GM23338 (cell line): ENCODE results near the gene PPP2R2D. TPM values are rescaled to one million over a fixed set of nuclear protein-coding genes. Genes with fewer than 3 reads are reported as not detected.

ENCODE experiments used
- ATAC-seq: fragments of 200-7000 bp; cut with Tn5 transposase; 3 replicates; pipeline ENCODE4 v1.9.1; 2020
- DNase-seq: peaks from one replicate; pipeline ENCODE4 v3.0.0-alpha.2; 2015; ENCODE audit warnings: low spot score
- H2AFZ ChIP-seq: fragments of 200-600 bp; sonication (generic); 2 replicates; pipeline ENCODE4 v1.8.0; 2016; ENCODE audit warnings: antibody characterized with exemption, mild to moderate bottlenecking, moderate library complexity
- H3F3A ChIP-seq: fragments of 200-600 bp; sonication (generic); replicated peaks from 2 replicates; pipeline ENCODE4 v1.8.0; 2017; ENCODE audit warnings: antibody characterized with exemption, mixed run types, low read depth
- H3K27ac ChIP-seq: fragments of 200-600 bp; sonication (generic); 2 replicates; pipeline ENCODE4 v1.6.1; 2016; ENCODE audit warnings: low read depth
- H3K27me3 ChIP-seq: fragments of 200-600 bp; sonication (generic); 2 replicates; pipeline ENCODE4 v1.8.0; 2016; ENCODE audit warnings: mild to moderate bottlenecking, mixed run types, moderate library complexity; ENCODE audit not compliant: insufficient read depth
- H3K36me3 ChIP-seq: fragments of 200-600 bp; sonication (generic); 2 replicates; pipeline ENCODE4 v1.8.0; 2016; ENCODE audit warnings: mild to moderate bottlenecking; ENCODE audit not compliant: insufficient read depth
- H3K4me1 ChIP-seq: fragments of 200-600 bp; sonication (generic); 2 replicates; pipeline ENCODE4 v1.8.0; 2016; ENCODE audit warnings: mild to moderate bottlenecking, moderate library complexity; ENCODE audit not compliant: insufficient read depth
- H3K4me2 ChIP-seq: fragments of 200-600 bp; sonication (generic); 2 replicates; pipeline ENCODE4 v1.7.1; 2017; ENCODE audit warnings: mixed run types
- H3K4me3 ChIP-seq: fragments of 200-600 bp; sonication (generic); 2 replicates; pipeline ENCODE4 v1.6.1; 2016; ENCODE audit warnings: mixed run types
- H3K79me2 ChIP-seq: fragments of 200-600 bp; sonication (generic); replicated peaks from 2 replicates; pipeline ENCODE4 v1.8.0; 2017; ENCODE audit warnings: mild to moderate bottlenecking; ENCODE audit not compliant: insufficient read depth
- H3K9me2 ChIP-seq: fragments of 200-600 bp; sonication (generic); 2 replicates; pipeline ENCODE4 v1.8.0; 2017; ENCODE audit not compliant: insufficient read depth
- H4K20me1 ChIP-seq: fragments of 200-600 bp; sonication (generic); replicated peaks from 2 replicates; pipeline ENCODE4 v1.8.0; 2017; ENCODE audit warnings: mild to moderate bottlenecking; ENCODE audit not compliant: insufficient read depth
- H3K27ac Mint-ChIP-seq: 2 replicates; pipeline ENCODE4 v1.8.0; 2020; ENCODE audit warnings: inconsistent platforms, mild to moderate bottlenecking, moderate library complexity, mixed read lengths
- H3K27me3 Mint-ChIP-seq: 3 replicates; pipeline ENCODE4 v1.8.0; 2022; ENCODE audit warnings: low read depth, mild to moderate bottlenecking, moderate library complexity, mixed read lengths, inconsistent platforms; ENCODE audit not compliant: insufficient read depth, poor library complexity
- H3K36me3 Mint-ChIP-seq: 3 replicates; pipeline ENCODE4 v1.8.0; 2021; ENCODE audit warnings: low read depth, mild to moderate bottlenecking, inconsistent platforms, moderate library complexity, mixed read lengths
- H3K4me1 Mint-ChIP-seq: 3 replicates; pipeline ENCODE4 v1.8.0; 2020; ENCODE audit warnings: mild to moderate bottlenecking, inconsistent platforms, mixed read lengths
- H3K4me3 Mint-ChIP-seq: 3 replicates; pipeline ENCODE4 v1.8.0; 2021; ENCODE audit warnings: moderate library complexity, mild to moderate bottlenecking, inconsistent platforms, mixed read lengths
- H3K9me3 Mint-ChIP-seq: 3 replicates; pipeline ENCODE4 v1.8.0; 2020; ENCODE audit warnings: moderate library complexity, mild to moderate bottlenecking, inconsistent platforms, mixed read lengths
- CREB1 ChIP-seq: fragments of 250-450 bp; sonication (Bioruptor Pico); IDR thresholded peaks from 2 replicates; pipeline ENCODE4 v1.5.0; 2020; ENCODE audit warnings: low read depth, mild to moderate bottlenecking, moderate library complexity
- ETS1 ChIP-seq: IDR thresholded peaks from 2 replicates; pipeline ENCODE4 v1.6.1; 2016; ENCODE audit warnings: antibody characterized with exemption
- EZH2 ChIP-seq: fragments of 200-600 bp; sonication (generic); IDR thresholded peaks from one replicate; pipeline ENCODE4 v1.8.0; 2017; ENCODE audit warnings: antibody characterized with exemption, mild to moderate bottlenecking, low read depth; ENCODE audit not compliant: unreplicated experiment
- EZH2phosphoT487 ChIP-seq: fragments of 200-600 bp; sonication (generic); IDR thresholded peaks from one replicate; pipeline ENCODE4 v1.8.1; 2018; ENCODE audit warnings: antibody characterized with exemption; ENCODE audit not compliant: unreplicated experiment
- JUNB ChIP-seq: IDR thresholded peaks from one replicate; pipeline ENCODE4 v1.6.1; 2016; ENCODE audit warnings: antibody characterized with exemption; ENCODE audit not compliant: unreplicated experiment
- NANOG ChIP-seq: IDR thresholded peaks from 2 replicates; pipeline ENCODE4 v1.6.1; 2016; ENCODE audit warnings: antibody characterized with exemption, borderline replicate concordance
- POLR2AphosphoS5 ChIP-seq: IDR thresholded peaks from 2 replicates; pipeline ENCODE4 v1.6.1; 2016; ENCODE audit warnings: antibody characterized with exemption, low read depth
- REST ChIP-seq: IDR thresholded peaks from one replicate; pipeline ENCODE4 v1.6.1; 2018; ENCODE audit warnings: antibody characterized with exemption; ENCODE audit not compliant: unreplicated experiment
- STAT1 ChIP-seq: IDR thresholded peaks from one replicate; pipeline ENCODE4 v1.6.1; 2016; ENCODE audit warnings: antibody characterized with exemption; ENCODE audit not compliant: unreplicated experiment
- ZNF114 ChIP-seq: fragments of 250-450 bp; sonication (Bioruptor Pico); IDR thresholded peaks from 2 replicates; pipeline ENCODE4 v1.5.0; 2020; ENCODE audit warnings: mild to moderate bottlenecking, moderate library complexity
- ZNF331 ChIP-seq: fragments of 250-450 bp; sonication (Bioruptor Pico); IDR thresholded peaks from 2 replicates; pipeline ENCODE4 v1.5.0; 2020; ENCODE audit warnings: low read depth, mild to moderate bottlenecking, moderate library complexity
- polyA plus RNA-seq: library from polyadenylated mRNA; unstranded; fragments of >200 nt; fragmentation: Nextera tagmentation; extraction: Ambion mirVana; gene quantifications from 2 replicates; pipeline ENCODE4 v1.2.1, GENCODE V29; 2016
- total RNA-seq: library from RNA; depleted of rRNA; stranded (reverse); fragments of >200 nt; shearing (Covaris generic); gene quantifications from 2 replicates; pipeline ENCODE4 v1.2.3, GENCODE V29; 2014
- TF ChIP-seq, protein P1 (sequence below): fragments of 250-450 bp; sonication (Bioruptor Pico); IDR thresholded peaks from 2 replicates; pipeline ENCODE4 v1.5.0; 2020; ENCODE audit warnings: mild to moderate bottlenecking, moderate library complexity
- TF ChIP-seq, protein P2 (sequence below), 2 experiments: fragments of 200-600 bp in 1 of 2; sonication (generic) in 1 of 2; conservative IDR thresholded peaks; 2 replicates each; pipeline versions ENCODE4 v1.5.1 to v1.6.1; 2016 to 2017; ENCODE audit warnings: antibody characterized with exemption in 2 of 2, low read depth in 2 of 2, mild to moderate bottlenecking in 2 of 2, moderate library complexity in 1 of 2

Gene PPP2R2D
- total and polyA plus RNA-seq, 2 experiments from 2014 or later: 28.8 to 33.7 TPM

DNA sequence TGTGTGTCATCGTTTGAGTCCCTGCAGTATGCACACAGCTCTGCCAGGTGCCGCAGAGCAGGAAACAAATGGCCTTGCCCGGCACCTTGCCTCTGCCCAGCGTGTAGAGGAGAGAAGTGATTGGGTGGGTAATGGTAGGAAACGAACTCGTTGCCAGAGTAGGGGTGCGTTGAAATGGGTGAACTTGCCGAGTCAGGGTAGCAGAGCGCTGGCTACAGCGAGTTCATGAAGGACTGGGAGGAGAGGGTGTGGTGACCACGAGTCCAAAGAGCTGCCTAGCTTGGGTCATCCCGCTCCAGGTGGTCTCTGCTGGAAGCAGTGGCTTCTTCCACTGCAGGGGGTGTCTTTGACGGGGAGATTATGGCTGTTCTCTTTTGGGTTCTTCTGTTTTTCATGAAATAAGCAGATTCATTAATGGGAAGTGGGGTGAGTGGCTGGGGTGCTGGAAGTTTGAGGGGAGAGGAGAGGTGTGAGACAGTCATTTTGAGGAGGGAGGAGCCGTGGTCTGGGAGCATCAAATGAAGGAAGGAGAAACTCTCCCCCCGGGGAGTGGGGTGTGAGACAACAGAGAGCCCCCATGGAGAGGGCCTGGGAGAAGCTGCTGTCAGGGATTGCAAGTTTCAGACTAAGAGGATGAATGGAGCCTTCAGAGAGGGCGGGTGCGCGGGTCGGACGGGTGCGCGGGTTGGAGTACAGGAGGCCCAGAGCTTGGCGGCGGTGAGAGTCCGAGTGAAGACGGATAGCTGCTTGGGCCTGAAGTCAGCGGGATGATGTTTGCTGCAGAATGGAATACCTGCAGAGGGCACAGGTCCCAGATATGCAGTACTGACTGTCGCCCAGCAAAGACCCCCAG, 26.2 kb downstream of the PPP2R2D start:
- no peak overlapping the region for H3K4me2 ChIP-seq
- no peak overlapping the region for H3K4me3 ChIP-seq
- no peak overlapping the region for H3K4me3 Mint-ChIP-seq
- no peaks in the 10 kb centered on the region for H3F3A ChIP-seq
- peaks cover 14% of the 10 kb centered on the region for H3K27me3 Mint-ChIP-seq
- H4K20me1 ChIP-seq: peaks cover 84% of the 10 kb centered on the region
- H3K36me3 ChIP-seq: no peaks in the 10 kb centered on the region
- peaks cover 68% of the 10 kb centered on the region for H3K4me1 Mint-ChIP-seq
- no peak overlapping the region for H2AFZ ChIP-seq
- peaks cover 100% of the 10 kb centered on the region for H3K79me2 ChIP-seq
- TF ChIP-seq, protein P1, sequence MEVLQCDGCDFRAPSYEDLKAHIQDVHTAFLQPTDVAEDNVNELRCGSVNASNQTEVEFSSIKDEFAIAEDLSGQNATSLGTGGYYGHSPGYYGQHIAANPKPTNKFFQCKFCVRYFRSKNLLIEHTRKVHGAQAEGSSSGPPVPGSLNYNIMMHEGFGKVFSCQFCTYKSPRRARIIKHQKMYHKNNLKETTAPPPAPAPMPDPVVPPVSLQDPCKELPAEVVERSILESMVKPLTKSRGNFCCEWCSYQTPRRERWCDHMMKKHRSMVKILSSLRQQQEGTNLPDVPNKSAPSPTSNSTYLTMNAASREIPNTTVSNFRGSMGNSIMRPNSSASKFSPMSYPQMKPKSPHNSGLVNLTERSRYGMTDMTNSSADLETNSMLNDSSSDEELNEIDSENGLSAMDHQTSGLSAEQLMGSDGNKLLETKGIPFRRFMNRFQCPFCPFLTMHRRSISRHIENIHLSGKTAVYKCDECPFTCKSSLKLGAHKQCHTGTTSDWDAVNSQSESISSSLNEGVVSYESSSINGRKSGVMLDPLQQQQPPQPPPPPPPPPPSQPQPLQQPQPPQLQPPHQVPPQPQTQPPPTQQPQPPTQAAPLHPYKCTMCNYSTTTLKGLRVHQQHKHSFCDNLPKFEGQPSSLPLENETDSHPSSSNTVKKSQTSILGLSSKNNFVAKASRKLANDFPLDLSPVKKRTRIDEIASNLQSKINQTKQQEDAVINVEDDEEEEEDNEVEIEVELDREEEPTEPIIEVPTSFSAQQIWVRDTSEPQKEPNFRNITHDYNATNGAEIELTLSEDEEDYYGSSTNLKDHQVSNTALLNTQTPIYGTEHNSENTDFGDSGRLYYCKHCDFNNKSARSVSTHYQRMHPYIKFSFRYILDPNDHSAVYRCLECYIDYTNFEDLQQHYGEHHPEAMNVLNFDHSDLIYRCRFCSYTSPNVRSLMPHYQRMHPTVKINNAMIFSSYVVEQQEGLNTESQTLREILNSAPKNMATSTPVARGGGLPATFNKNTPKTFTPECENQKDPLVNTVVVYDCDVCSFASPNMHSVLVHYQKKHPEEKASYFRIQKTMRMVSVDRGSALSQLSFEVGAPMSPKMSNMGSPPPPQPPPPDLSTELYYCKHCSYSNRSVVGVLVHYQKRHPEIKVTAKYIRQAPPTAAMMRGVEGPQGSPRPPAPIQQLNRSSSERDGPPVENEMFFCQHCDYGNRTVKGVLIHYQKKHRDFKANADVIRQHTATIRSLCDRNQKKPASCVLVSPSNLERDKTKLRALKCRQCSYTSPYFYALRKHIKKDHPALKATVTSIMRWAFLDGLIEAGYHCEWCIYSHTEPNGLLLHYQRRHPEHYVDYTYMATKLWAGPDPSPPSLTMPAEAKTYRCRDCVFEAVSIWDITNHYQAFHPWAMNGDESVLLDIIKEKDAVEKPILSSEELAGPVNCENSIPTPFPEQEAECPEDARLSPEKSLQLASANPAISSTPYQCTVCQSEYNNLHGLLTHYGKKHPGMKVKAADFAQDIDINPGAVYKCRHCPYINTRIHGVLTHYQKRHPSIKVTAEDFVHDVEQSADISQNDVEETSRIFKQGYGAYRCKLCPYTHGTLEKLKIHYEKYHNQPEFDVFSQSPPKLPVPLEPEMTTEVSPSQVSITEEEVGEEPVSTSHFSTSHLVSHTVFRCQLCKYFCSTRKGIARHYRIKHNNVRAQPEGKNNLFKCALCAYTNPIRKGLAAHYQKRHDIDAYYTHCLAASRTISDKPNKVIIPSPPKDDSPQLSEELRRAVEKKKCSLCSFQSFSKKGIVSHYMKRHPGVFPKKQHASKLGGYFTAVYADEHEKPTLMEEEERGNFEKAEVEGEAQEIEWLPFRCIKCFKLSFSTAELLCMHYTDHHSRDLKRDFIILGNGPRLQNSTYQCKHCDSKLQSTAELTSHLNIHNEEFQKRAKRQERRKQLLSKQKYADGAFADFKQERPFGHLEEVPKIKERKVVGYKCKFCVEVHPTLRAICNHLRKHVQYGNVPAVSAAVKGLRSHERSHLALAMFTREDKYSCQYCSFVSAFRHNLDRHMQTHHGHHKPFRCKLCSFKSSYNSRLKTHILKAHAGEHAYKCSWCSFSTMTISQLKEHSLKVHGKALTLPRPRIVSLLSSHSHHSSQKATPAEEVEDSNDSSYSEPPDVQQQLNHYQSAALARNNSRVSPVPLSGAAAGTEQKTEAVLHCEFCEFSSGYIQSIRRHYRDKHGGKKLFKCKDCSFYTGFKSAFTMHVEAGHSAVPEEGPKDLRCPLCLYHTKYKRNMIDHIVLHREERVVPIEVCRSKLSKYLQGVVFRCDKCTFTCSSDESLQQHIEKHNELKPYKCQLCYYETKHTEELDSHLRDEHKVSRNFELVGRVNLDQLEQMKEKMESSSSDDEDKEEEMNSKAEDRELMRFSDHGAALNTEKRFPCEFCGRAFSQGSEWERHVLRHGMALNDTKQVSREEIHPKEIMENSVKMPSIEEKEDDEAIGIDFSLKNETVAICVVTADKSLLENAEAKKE (CRISPR knock-in tag): no peak
- no peak for TF ChIP-seq EZH2
- TF ChIP-seq STAT1: no peak
- TF ChIP-seq EZH2phosphoT487: no peak
- TF ChIP-seq REST: no peak
- TF ChIP-seq, protein P2, sequence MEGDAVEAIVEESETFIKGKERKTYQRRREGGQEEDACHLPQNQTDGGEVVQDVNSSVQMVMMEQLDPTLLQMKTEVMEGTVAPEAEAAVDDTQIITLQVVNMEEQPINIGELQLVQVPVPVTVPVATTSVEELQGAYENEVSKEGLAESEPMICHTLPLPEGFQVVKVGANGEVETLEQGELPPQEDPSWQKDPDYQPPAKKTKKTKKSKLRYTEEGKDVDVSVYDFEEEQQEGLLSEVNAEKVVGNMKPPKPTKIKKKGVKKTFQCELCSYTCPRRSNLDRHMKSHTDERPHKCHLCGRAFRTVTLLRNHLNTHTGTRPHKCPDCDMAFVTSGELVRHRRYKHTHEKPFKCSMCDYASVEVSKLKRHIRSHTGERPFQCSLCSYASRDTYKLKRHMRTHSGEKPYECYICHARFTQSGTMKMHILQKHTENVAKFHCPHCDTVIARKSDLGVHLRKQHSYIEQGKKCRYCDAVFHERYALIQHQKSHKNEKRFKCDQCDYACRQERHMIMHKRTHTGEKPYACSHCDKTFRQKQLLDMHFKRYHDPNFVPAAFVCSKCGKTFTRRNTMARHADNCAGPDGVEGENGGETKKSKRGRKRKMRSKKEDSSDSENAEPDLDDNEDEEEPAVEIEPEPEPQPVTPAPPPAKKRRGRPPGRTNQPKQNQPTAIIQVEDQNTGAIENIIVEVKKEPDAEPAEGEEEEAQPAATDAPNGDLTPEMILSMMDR (conservative IDR thresholded peaks at IDR 0.05; ENCODE audit: low read depth in 2 of 2): no peak
- no peak for TF ChIP-seq ZNF331
- TF ChIP-seq ZNF114: no peak
- TF ChIP-seq JUNB: no peak
- TF ChIP-seq POLR2AphosphoS5: no peak
- TF ChIP-seq ETS1: no peak
- no peak for TF ChIP-seq CREB1 (CRISPR knock-in tag)
- TF ChIP-seq NANOG: no peak
- H3K4me1 ChIP-seq: peaks cover 61% of the 10 kb centered on the region
- peaks cover 10% of the 10 kb centered on the region; the same call in 2 of the 3 replicates for H3K36me3 Mint-ChIP-seq
- H3K27me3 ChIP-seq: no peaks in the 10 kb centered on the region
- ATAC-seq (no peak), DNase-seq (no peak)
- no peak overlapping the region for H3K27ac ChIP-seq
- H3K9me3 Mint-ChIP-seq: no peaks in the 10 kb centered on the region; the same call in 2 of the 3 replicates
- peak overlapping the region; percentile 81 for H3K27ac Mint-ChIP-seq
- H3K9me2 ChIP-seq: no peaks in the 10 kb centered on the region
